ENCODE measurements around the gene PHACTR2.

PHACTR2 gene

DNA sequence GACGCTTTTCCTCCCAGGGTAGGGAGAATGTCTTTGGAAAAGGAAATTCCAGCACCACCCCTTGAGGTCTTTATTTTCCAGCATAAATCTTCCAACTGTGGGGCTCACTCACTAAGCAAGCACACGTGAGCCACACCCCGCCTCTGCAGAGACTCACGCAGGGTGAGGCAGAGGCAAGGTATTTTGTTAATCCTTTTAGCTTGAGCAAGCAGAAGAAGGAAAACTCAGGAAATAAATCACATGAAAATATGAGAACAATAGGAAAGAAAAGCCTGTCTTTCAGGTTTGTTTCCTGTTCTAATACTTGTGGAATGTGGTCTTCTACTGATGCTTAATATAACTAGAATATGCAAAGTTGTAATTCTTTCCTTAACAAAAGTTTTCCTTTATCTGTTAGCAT, 4.1 kb upstream of the PHACTR2 start:
- H3K27ac ChIP-seq, result no peak overlapping the region
- TF ChIP-seq ZFX (IDR thresholded peaks at IDR 0.05), result no peak
- TF ChIP-seq, protein P1, sequence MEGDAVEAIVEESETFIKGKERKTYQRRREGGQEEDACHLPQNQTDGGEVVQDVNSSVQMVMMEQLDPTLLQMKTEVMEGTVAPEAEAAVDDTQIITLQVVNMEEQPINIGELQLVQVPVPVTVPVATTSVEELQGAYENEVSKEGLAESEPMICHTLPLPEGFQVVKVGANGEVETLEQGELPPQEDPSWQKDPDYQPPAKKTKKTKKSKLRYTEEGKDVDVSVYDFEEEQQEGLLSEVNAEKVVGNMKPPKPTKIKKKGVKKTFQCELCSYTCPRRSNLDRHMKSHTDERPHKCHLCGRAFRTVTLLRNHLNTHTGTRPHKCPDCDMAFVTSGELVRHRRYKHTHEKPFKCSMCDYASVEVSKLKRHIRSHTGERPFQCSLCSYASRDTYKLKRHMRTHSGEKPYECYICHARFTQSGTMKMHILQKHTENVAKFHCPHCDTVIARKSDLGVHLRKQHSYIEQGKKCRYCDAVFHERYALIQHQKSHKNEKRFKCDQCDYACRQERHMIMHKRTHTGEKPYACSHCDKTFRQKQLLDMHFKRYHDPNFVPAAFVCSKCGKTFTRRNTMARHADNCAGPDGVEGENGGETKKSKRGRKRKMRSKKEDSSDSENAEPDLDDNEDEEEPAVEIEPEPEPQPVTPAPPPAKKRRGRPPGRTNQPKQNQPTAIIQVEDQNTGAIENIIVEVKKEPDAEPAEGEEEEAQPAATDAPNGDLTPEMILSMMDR (conservative IDR thresholded peaks at IDR 0.05), result no peak

DNA sequence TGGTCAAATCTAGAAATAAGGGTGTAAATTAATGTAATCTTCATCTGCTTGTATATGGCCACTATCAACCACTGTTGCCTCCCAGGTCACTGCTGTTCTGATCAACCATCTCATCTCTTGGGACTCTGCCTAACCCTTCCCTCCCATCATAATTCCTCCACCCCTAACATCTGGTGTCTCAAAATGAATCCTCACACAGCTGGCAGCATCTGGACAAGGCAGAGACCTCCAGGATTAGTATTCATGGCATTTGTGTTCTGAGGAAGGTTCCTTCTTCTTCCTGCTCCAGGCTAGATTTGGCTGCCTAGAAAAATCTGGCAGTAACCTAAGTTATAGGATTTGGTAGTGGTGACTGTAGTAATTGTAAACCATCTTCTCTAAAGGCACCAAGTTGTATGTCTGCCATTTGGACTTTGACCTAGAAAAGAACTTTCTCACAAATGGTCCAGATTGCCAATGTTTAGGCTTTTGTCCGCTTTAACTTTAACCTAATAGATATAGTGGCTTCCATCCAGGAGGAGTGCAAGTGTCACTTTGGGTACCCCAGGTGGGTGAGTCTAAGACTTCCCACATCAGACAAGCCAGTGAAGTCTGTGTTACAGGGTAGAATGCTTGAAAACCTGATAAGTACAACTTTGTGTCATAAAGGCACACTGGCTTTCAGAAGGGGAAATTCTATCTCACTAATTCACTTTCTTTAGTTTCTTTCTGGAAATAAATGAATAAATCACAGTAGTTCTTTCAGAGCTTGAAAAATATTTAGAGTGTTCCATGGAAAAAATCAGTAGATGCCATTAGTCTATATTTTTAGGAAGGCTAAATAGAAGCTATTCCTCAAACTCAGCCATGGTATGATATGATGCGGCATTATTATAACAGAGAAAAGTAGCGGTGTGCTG, 3.0 kb upstream of the PHACTR2 start:
- TF ChIP-seq ZFX (IDR thresholded peaks at IDR 0.05), result no peak
- TF ChIP-seq, protein P1 (conservative IDR thresholded peaks at IDR 0.05), result no peak

DNA sequence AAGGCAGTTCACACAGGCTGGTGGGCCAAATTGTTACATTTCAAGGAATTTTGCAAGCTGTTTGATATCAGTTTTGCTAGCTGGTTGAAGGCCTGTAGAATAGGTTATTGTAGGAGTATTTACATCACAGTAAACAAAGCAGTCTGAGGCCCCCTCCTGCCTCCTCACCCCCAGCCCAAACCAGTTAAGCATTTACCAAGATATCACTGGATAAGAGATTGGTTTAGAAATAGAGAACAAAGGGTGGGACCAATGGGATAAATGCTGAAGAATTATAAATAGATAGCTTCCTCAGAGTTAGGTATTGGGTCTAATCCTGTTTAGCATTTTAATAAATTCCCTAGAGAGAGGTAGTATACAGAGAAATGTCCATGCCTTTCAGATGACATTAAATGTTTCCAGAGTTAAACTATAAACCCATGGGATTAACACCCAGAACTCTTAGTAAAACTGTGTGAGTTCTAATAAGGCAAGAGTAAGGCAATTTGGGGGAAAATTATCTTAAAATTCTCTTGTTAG, 2.3 kb upstream of the PHACTR2 start:
- H3K27ac ChIP-seq, result no peak overlapping the region

More for the DNA sequence above, 3.0 kb upstream of the PHACTR2 start:
- no peak overlapping the region for H3K27ac ChIP-seq

DNA sequence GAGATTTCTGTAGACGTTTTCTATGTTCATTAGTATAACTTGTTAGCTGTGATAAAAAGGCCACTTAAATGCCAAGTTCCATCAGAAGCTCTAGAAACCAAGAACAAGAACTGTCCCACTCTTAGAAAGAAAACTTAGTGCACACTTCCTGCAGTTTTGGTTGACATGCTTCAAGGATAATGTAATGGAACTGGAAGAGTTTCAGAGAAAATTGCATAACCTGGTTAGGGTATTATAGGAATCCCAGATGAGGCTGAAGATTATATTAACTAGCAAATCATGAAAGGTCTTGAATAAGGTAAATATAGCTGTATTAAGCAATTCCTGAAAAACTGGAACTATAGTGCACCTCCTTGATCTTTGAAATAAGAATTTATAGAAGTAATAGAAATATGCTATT, 1.8 kb upstream of the PHACTR2 start:
- no peak for TF ChIP-seq ZFX (IDR thresholded peaks at IDR 0.05)
- TF ChIP-seq, protein P1 (conservative IDR thresholded peaks at IDR 0.05), result no peak
- no peak overlapping the region for H3K27ac ChIP-seq

More for the DNA sequence above, 2.3 kb upstream of the PHACTR2 start:
- TF ChIP-seq, protein P1 (conservative IDR thresholded peaks at IDR 0.05), result no peak
- TF ChIP-seq ZFX (IDR thresholded peaks at IDR 0.05), result no peak

DNA sequence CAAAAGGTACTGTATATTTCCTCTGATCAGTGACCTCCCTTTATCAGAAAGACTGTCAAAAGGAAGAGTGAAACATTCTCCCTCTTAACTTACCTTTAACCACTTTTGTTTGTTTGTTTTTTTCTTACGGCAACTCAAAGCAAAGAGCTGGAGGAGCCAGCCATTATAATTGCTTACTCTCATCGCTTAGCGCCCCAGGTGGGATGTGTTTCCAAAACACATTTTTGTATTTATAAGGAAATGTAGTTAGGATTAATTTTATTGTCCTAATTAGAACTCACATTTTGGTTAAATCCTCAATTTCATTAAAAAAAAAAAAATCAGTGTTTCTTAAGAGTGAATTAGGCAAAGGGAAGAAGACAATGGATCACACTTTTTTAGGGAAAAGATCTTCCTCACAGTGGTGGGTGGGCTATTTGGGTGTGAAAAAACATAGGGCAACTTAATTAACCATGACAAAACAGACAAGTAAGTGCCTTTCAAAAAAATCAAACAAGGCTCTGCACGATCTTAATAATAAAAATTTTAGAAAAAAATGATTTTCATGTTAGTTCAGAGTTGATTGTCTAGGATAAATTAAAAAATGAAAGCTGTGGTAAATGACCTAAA, 1.2 kb upstream of the PHACTR2 start:
- no peak for TF ChIP-seq ZFX (IDR thresholded peaks at IDR 0.05)
- TF ChIP-seq, protein P1 (conservative IDR thresholded peaks at IDR 0.05), result no peak
- H3K27ac ChIP-seq, result no peak overlapping the region

DNA sequence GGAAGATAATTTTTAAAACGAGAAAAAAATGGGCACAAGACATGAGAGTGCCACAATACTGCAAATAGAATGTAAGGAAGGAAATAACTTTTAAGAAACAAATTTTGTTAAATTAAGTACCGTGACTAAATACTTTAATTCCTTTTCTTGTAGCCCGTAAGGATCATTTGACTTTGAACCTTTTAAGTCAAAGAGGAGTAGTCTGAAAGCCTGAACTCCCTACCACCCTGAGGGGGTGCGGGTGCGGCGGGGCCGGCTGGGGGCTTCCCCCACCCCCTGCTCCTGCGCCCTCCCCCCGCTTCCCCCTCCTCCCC, 231 bp upstream of the PHACTR2 start:
- H3K27ac ChIP-seq, result no peak overlapping the region

More for the DNA sequence above, 231 bp upstream of the PHACTR2 start:
- TF ChIP-seq ZFX (IDR thresholded peaks at IDR 0.05), result no peak
- TF ChIP-seq, protein P1 (conservative IDR thresholded peaks at IDR 0.05), result no peak
